ENCODE results near the gene NDUFC1.

Gene NDUFC1

GRCh38 chr4:139311909-139312308 lies 9.6 kb upstream of the NDUFC1 start:
- no peak overlapping the region for H3K4me3 ChIP-seq (ENCODE audit: severe bottlenecking)
- ATAC-seq (ENCODE audit: low read depth) (no peak), DNase-seq (ENCODE audit: low spot score) (no peak)
- no peak overlapping the region for H3K27ac ChIP-seq (ENCODE audit: poor library complexity, severe bottlenecking)
- peaks cover 9% of the 10 kb centered on the region for H3K4me1 ChIP-seq (ENCODE audit: insufficient read depth, poor library complexity, severe bottlenecking)
- H3K9me3 ChIP-seq (ENCODE audit: severe bottlenecking), result no peaks in the 10 kb centered on the region
- peaks cover 23% of the 10 kb centered on the region for H3K36me3 ChIP-seq (ENCODE audit: low read depth)
- TF ChIP-seq CTCF (IDR thresholded peaks at IDR 0.05; ENCODE audit: poor library complexity, severe bottlenecking), result no peak
- no peaks in the 10 kb centered on the region for H3K27me3 ChIP-seq (ENCODE audit: insufficient read depth, poor library complexity, severe bottlenecking)

GRCh38 chr4:139304920-139305319 lies 2.6 kb upstream of the NDUFC1 start:
- Histone ChIP-seq H3K27ac (ENCODE audit: poor library complexity, severe bottlenecking) (no peak overlapping the region), H3K4me1 (ENCODE audit: insufficient read depth, poor library complexity, severe bottlenecking) (peaks cover 16% of the 10 kb centered on the region), H3K36me3 (ENCODE audit: low read depth) (peaks cover 58% of the 10 kb centered on the region), H3K27me3 (ENCODE audit: insufficient read depth, poor library complexity, severe bottlenecking) (no peaks in the 10 kb centered on the region), H3K9me3 (ENCODE audit: severe bottlenecking) (no peaks in the 10 kb centered on the region), H3K4me3 (ENCODE audit: severe bottlenecking) (no peak overlapping the region)
- no peak for TF ChIP-seq CTCF (IDR thresholded peaks at IDR 0.05; ENCODE audit: poor library complexity, severe bottlenecking)
- no peak for DNase-seq (ENCODE audit: low spot score)
- no peak for ATAC-seq (ENCODE audit: low read depth)

- ATAC-seq (ENCODE audit: low read depth), result peak; percentile 84
- no peak for TF ChIP-seq CTCF (IDR thresholded peaks at IDR 0.05; ENCODE audit: poor library complexity, severe bottlenecking)
- H3K27ac ChIP-seq (ENCODE audit: poor library complexity, severe bottlenecking), result peak within 1 kb of the TSS; percentile 77
- H3K4me1 ChIP-seq (ENCODE audit: insufficient read depth, poor library complexity, severe bottlenecking), result peaks cover 34% of the 10 kb centered on the region
- H3K9me3 ChIP-seq (ENCODE audit: severe bottlenecking), result no peaks in the 10 kb centered on the region
- H3K4me3 ChIP-seq (ENCODE audit: severe bottlenecking), result peak within 1 kb of the TSS; percentile 81
- H3K27me3 ChIP-seq (ENCODE audit: insufficient read depth, poor library complexity, severe bottlenecking), result no peaks in the 10 kb centered on the region
- H3K36me3 ChIP-seq (ENCODE audit: low read depth), result peaks cover 35% of the 10 kb centered on the region
- DNase-seq (ENCODE audit: low spot score), result peak; percentile 97
These were observed 1.0 kb downstream of the NDUFC1 start, which contains the start of gene NAA15 for GRCh38 chr4:139301113-139301820. TSS of gene NAA15 (plus strand) at chr4:139301505. CDS start at chr4:139301778, 273 bp downstream.

GRCh38 chr4:139300431-139301112 lies 1.7 kb downstream of the NDUFC1 start:
- Histone ChIP-seq H3K9me3 (ENCODE audit: severe bottlenecking) (no peaks in the 10 kb centered on the region), H3K27me3 (ENCODE audit: insufficient read depth, poor library complexity, severe bottlenecking) (no peaks in the 10 kb centered on the region), H3K36me3 (ENCODE audit: low read depth) (peaks cover 29% of the 10 kb centered on the region), H3K4me1 (ENCODE audit: insufficient read depth, poor library complexity, severe bottlenecking) (peaks cover 38% of the 10 kb centered on the region), H3K4me3 (ENCODE audit: severe bottlenecking) (peak overlapping the region; percentile 81), H3K27ac (ENCODE audit: poor library complexity, severe bottlenecking) (peak overlapping the region; percentile 77)
- TF ChIP-seq CTCF (IDR thresholded peaks at IDR 0.05; ENCODE audit: poor library complexity, severe bottlenecking), result no peak
- DNase-seq (ENCODE audit: low spot score) (no peak), ATAC-seq (ENCODE audit: low read depth) (peak; percentile 35)

- peak overlapping the region; percentile 81 for H3K4me3 ChIP-seq (ENCODE audit: severe bottlenecking)
- H3K27me3 ChIP-seq (ENCODE audit: insufficient read depth, poor library complexity, severe bottlenecking), result no peaks in the 10 kb centered on the region
- TF ChIP-seq CTCF (IDR thresholded peaks at IDR 0.05; ENCODE audit: poor library complexity, severe bottlenecking), result no peak
- DNase-seq (ENCODE audit: low spot score) (no peak), ATAC-seq (ENCODE audit: low read depth) (no peak)
- peak overlapping the region; percentile 77 for H3K27ac ChIP-seq (ENCODE audit: poor library complexity, severe bottlenecking)
- H3K36me3 ChIP-seq (ENCODE audit: low read depth), result peaks cover 22% of the 10 kb centered on the region
- H3K4me1 ChIP-seq (ENCODE audit: insufficient read depth, poor library complexity, severe bottlenecking), result peaks cover 38% of the 10 kb centered on the region
- no peaks in the 10 kb centered on the region for H3K9me3 ChIP-seq (ENCODE audit: severe bottlenecking)
These were observed 2.7 kb downstream of the NDUFC1 start for GRCh38 chr4:139299536-139299935.

Data from RWPE2 (cell line).